ENCODE results near the gene UNC5B.
A peak's percentile ranks its signal among the peaks of the same experiment; 100 is the strongest.

UNC5B gene

DNA sequence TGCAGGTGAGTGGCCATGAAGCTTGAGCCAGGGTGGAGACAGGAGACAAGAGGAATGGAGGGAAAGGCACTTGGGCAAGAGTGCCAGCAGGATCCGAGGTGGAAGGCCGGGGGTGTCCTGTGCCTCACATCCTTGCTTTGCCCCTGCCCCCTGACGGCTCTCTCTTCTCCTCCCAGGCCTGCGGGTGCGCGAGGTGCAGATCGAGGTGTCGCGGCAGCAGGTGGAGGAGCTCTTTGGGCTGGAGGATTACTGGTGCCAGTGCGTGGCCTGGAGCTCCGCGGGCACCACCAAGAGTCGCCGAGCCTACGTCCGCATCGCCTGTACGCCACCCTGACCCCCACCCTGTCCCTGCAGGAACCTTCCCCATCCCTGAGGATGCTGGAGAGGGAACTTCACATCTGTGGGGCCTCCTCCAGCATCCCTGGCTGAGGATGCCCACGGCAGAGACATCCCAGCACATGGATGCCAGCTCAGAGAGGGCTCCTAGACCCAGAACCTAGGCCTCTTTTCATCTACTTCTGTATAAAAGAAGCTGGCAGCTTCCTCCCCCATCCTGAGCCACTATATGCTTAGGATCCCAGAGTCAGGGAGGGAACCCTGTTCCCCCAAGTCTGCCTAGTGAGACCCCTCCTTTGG lies 72.3 kb downstream of the UNC5B start:
- no peak for DNase-seq (ENCODE audit: low read depth)
- H3K4me3 ChIP-seq (ENCODE audit: control insufficient read depth, low read depth, low read length), result no peak overlapping the region
- TF ChIP-seq, protein P1, sequence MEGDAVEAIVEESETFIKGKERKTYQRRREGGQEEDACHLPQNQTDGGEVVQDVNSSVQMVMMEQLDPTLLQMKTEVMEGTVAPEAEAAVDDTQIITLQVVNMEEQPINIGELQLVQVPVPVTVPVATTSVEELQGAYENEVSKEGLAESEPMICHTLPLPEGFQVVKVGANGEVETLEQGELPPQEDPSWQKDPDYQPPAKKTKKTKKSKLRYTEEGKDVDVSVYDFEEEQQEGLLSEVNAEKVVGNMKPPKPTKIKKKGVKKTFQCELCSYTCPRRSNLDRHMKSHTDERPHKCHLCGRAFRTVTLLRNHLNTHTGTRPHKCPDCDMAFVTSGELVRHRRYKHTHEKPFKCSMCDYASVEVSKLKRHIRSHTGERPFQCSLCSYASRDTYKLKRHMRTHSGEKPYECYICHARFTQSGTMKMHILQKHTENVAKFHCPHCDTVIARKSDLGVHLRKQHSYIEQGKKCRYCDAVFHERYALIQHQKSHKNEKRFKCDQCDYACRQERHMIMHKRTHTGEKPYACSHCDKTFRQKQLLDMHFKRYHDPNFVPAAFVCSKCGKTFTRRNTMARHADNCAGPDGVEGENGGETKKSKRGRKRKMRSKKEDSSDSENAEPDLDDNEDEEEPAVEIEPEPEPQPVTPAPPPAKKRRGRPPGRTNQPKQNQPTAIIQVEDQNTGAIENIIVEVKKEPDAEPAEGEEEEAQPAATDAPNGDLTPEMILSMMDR (IDR thresholded peaks at IDR 0.05; ENCODE audit: control insufficient read depth, insufficient read depth, low read depth, low read length, missing control alignments), result no peak

DNA sequence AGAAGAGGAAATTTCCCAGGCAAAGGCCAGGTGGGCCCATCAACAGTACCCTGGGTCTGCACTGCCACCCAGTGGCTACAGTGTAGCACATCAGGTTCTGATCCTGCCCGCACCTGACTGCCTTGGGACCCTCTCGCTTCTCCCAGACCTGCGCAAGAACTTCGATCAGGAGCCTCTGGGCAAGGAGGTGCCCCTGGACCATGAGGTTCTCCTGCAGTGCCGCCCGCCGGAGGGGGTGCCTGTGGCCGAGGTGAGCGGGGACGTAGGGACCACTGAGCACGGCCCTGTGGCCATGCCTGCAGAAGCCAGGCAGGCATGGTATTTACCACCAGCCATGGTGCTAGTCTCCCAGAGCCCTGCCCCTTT lies 72.8 kb downstream of the UNC5B start:
- no peak overlapping the region for H3K4me3 ChIP-seq (ENCODE audit: control insufficient read depth, low read depth, low read length)
- TF ChIP-seq, protein P1 (IDR thresholded peaks at IDR 0.05; ENCODE audit: control insufficient read depth, insufficient read depth, low read depth, low read length, missing control alignments), result peak; percentile 71
- no peak for DNase-seq (ENCODE audit: low read depth)

DNA sequence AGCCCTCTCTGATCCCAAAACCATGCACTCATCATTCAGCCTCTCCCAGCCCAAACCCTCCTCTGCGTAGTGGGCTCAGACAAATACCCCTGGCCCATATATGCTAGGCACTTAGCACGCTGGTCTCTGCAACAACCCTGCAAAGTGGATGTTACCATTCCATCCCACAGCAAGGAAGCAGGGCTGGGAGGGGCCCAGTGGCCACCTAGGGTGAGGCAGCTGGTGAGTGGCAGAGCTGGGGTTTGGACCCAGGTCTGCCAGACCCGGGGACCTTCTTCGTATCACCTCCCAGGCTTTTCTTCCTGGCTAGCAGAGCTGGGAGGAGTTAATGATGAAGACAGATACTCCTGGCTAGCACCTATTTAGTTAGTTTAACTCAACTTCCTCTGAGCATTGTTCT lies 73.6 kb downstream of the UNC5B start:
- no peak for DNase-seq (ENCODE audit: low read depth)
- no peak overlapping the region for H3K4me3 ChIP-seq (ENCODE audit: control insufficient read depth, low read depth, low read length)
- TF ChIP-seq, protein P1 (IDR thresholded peaks at IDR 0.05; ENCODE audit: control insufficient read depth, insufficient read depth, low read depth, low read length, missing control alignments), result no peak

DNA sequence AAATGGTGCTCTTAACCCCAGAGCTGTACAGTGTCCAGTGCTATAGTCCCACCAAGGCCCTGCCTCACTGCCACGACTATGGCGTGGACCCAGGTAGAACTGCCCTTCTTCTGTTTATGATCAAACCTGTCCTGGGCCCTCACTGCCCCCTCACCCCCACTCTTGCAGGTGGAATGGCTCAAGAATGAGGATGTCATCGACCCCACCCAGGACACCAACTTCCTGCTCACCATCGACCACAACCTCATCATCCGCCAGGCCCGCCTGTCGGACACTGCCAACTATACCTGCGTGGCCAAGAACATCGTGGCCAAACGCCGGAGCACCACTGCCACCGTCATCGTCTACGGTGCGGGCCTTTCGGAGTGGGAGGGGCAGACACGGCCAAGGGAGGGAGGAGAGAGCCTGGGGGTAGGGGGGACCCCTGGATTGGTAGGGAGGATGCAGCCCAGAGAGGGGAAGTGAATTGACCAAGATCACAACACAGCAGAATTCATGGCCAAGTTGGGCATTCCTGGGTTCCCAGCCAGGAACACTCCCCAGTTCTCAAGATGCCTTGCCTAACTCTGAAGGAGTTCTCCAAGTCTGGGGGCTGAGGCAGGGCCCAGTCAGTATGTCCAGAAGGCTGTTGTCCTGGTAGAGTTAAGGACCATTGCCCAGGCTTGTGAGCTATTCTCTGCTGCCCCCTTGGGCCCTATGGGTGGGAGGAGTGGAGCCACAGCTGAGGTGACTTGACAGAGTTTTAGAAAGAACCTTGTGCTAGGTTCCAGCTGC lies 74.3 kb downstream of the UNC5B start:
- DNase-seq (ENCODE audit: low read depth), result no peak
- TF ChIP-seq, protein P1 (IDR thresholded peaks at IDR 0.05; ENCODE audit: control insufficient read depth, insufficient read depth, low read depth, low read length, missing control alignments), result no peak

DNA sequence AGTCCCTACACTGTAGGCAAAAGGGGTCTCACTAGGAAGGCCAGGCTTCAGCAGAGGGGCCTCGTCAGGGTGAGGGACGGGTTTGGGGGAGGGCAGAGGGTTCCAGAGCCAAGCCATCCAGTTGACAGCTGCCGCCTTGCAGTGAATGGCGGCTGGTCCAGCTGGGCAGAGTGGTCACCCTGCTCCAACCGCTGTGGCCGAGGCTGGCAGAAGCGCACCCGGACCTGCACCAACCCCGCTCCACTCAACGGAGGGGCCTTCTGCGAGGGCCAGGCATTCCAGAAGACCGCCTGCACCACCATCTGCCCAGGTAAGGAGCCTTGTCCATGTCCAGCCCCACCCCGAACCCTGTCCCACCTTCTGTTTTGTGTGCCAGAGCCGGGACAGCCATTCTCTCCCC lies 75.1 kb downstream of the UNC5B start:
- DNase-seq (ENCODE audit: low read depth), result no peak
- TF ChIP-seq, protein P1 (IDR thresholded peaks at IDR 0.05; ENCODE audit: control insufficient read depth, insufficient read depth, low read depth, low read length, missing control alignments), result no peak
- H3K4me3 ChIP-seq (ENCODE audit: control insufficient read depth, low read depth, low read length), result no peak overlapping the region

More for the DNA sequence above, 74.3 kb downstream of the UNC5B start:
- no peak overlapping the region for H3K4me3 ChIP-seq (ENCODE audit: control insufficient read depth, low read depth, low read length)

GRCh38 chr10:71288461-71288860 lies 76.1 kb downstream of the UNC5B start:
- H3K4me3 ChIP-seq (ENCODE audit: control insufficient read depth, low read depth, low read length), result no peak overlapping the region
- TF ChIP-seq, protein P1 (IDR thresholded peaks at IDR 0.05; ENCODE audit: control insufficient read depth, insufficient read depth, low read depth, low read length, missing control alignments), result no peak
- no peak for DNase-seq (ENCODE audit: low read depth)
